ENCODE data around the gene PMP22.

DNA sequence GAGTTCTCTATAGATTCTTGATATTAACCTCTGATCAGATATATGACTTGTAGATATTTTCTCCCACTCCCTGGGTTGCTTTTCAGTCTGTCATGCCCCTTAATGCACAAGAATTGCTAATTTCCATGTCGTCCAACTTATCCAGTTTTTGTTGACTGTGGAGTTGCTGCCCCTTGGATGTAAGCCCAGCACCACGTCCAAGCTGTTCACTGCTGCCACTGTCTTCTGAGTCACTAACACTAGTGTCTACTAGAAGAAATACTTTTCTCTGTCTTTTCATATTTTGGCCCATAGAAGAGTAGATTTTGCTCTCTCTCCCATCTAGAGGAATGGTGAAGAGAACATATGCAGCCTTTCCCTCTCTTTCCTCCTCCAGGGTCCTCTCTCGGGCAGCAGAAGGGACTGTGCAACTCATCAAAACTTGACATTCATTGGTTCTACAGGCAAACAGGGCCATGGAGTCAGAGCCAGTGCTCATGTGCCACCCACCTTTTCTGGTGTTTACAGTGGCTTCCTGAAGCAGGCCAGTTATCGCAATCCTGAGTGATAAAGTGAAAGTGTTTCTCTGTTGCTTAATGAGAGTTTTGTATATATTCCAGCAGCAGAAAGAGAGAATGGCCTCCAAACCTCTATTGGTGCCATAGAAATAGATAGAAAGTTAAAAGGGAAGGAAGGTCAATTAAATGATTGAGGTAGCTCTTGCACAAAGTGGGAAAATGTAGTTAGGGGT lies 22.6 kb upstream of the PMP22 start:
- TF ChIP-seq POLR2A (IDR thresholded peaks at IDR 0.05; ENCODE audit: extremely low read depth, insufficient read length), result no peak
- TF ChIP-seq, protein P1, sequence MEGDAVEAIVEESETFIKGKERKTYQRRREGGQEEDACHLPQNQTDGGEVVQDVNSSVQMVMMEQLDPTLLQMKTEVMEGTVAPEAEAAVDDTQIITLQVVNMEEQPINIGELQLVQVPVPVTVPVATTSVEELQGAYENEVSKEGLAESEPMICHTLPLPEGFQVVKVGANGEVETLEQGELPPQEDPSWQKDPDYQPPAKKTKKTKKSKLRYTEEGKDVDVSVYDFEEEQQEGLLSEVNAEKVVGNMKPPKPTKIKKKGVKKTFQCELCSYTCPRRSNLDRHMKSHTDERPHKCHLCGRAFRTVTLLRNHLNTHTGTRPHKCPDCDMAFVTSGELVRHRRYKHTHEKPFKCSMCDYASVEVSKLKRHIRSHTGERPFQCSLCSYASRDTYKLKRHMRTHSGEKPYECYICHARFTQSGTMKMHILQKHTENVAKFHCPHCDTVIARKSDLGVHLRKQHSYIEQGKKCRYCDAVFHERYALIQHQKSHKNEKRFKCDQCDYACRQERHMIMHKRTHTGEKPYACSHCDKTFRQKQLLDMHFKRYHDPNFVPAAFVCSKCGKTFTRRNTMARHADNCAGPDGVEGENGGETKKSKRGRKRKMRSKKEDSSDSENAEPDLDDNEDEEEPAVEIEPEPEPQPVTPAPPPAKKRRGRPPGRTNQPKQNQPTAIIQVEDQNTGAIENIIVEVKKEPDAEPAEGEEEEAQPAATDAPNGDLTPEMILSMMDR (IDR thresholded peaks at IDR 0.05; ENCODE audit: low read depth, low read length), result no peak
- TF ChIP-seq, protein P2, sequence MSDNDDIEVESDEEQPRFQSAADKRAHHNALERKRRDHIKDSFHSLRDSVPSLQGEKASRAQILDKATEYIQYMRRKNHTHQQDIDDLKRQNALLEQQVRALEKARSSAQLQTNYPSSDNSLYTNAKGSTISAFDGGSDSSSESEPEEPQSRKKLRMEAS (IDR thresholded peaks at IDR 0.05; ENCODE audit: low read depth, low read length), result no peak

Measured in NB4 (cell line).